Measurements from ENCODE around the gene BRAT1.

- TF ChIP-seq CTCF (conservative IDR thresholded peaks at IDR 0.05; ENCODE audit: low read length) (no peak), EZH2phosphoT487 (IDR thresholded peaks at IDR 0.05; ENCODE audit: borderline replicate concordance) (no peak)
Observed at GRCh38 chr7:2564970-2565540, 9.7 kb upstream of the BRAT1 start.

Data from Loucy (cell line).